Body of pancreas (tissue), 4 donors: ENCODE data around the gene ASIC5. TPM values are rescaled to one million over a fixed set of nuclear protein-coding genes. Genes with fewer than 3 reads are reported as not detected.
A peak's percentile ranks its signal among the peaks of the same experiment; 100 is the strongest.

Source experiments
- ATAC-seq: fragments of 150-250 bp; one replicate; pipeline ENCODE4 v1.9.1; 2016
- DNase-seq, 4 donors: peaks; one replicate each; pipeline ENCODE4 v3.0.0-alpha.2; 2019
- H3K27ac ChIP-seq, 4 donors: fragments of 200-600 bp; sonication (generic); 1 replicate in 3 of 4; 2 replicates in 1 of 4; pipeline versions ENCODE4 v1.5.1 to v1.6.1; 2016 to 2019; ENCODE audit warnings: mild to moderate bottlenecking in 1 of 4, mixed read lengths in 1 of 4, moderate library complexity in 1 of 4
- H3K27me3 ChIP-seq, 2 donors: fragments of 200-600 bp; sonication (generic); one replicate each; pipeline ENCODE4 v1.6.0; 2016; ENCODE audit warnings: mild to moderate bottlenecking in 1 of 2
- H3K36me3 ChIP-seq, 2 donors: fragments of 200-600 bp; sonication (generic); replicated peaks in 1 of 2; 2 replicates each; pipeline ENCODE4 v1.5.1; 2016; ENCODE audit warnings: low read depth in 2 of 2; ENCODE audit not compliant: insufficient read depth in 1 of 2
- H3K4me1 ChIP-seq: fragments of 200-600 bp; sonication (generic); one replicate; pipeline ENCODE4 v1.6.0; 2016
- H3K4me3 ChIP-seq, 2 donors: fragments of 200-600 bp; sonication (generic); 1 replicate in 1 of 2; 2 replicates in 1 of 2; pipeline ENCODE4 v1.5.1; 2016 to 2019
- H3K9me3 ChIP-seq, 3 donors: fragments of 200-600 bp; sonication (generic); 1 replicate in 2 of 3; 2 replicates in 1 of 3; pipeline ENCODE4 v1.5.1; 2016
- POLR2A ChIP-seq, 3 donors: fragments of 450-650 bp; IDR thresholded peaks; one replicate each; pipeline ENCODE4 v1.6.1; 2016; ENCODE audit warnings: antibody characterized with exemption in 3 of 3, mild to moderate bottlenecking in 2 of 3
- WGBS, 2 donors: methylation state at CpG; one replicate each; pipeline ENCODE4 v1.1.5; 2017; 5-methylcytosine and 5-hydroxymethylcytosine counted together
- intact Hi-C: fragments of 100-400 bp; cut with DNase I; formaldehyde crosslinking; loops from one replicate; pipeline ENCODE4 v1.15.1; 2023
- total RNA-seq, 2 donors: library from RNA; depleted of rRNA; stranded (reverse); fragments of >200 nt; gene quantifications; one replicate each; pipeline ENCODE4 v1.1.0, GENCODE V29; 2016
- TF ChIP-seq, protein P1 (sequence below), 7 experiments: fragments of 450-650 bp in 4 of 7; fragments of 200-600 bp in 3 of 7; sonication (generic) in 3 of 7; IDR thresholded peaks; one replicate each; pipeline ENCODE4 v1.5.1; 2016 to 2019; ENCODE audit warnings: antibody characterized with exemption in 7 of 7

ASIC5 gene
- total RNA-seq, 2 donors from 2014 or later: not detected

DNA sequence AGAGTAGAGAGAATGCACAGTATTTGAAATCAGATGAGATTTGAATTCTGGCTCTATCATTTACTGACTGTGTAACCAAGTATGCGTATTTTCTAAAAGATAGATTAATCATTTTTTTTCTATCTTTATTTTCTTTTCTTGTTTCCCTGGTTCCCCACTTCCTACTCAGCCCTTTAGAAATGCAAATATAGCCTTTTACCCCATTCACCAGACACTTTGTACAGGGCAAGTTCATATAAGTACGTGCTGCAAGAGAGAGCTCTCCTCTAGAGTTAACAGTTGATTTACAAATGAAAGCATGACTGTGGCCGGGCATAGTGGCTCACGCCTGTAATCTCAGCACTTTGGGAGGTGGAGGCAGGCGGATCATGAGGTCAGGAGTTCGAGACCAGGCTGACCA is 19.6 kb upstream of the ASIC5 start:
- intact Hi-C loops: no loop called here

DNA sequence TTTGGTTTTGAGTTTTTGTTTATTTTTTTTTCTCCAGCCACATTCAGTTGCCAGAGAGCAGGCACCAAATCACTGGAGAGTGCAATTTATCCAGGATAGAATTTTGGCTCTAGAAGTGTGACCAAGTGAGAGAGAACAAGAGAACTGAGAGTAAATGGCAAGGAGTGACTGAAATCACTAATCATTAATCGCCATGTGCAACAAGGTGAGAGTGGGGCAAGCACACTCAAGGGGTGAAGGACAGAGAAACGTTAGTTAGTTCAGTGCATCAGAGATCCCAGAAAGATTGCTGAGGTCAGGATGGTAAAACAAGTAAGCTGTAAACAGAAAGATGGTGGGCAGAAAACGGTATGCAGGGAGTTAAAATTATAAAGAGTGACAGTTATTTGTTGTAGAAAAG is 17.8 kb upstream of the ASIC5 start:
- Histone ChIP-seq H3K27me3 (no peaks in the 10 kb centered on the region), H3K36me3 (no peaks in the 10 kb centered on the region), H3K4me1 (peaks cover 8% of the 10 kb centered on the region), H3K27ac (no peak overlapping the region), H3K9me3 (no peaks in the 10 kb centered on the region), H3K4me3 (no peak overlapping the region)
- 50 to 61% methylated on average over 3 of the region's 3 CpGs for WGBS, 2 donors
- ATAC-seq (no peak), DNase-seq (no peak)
- TF ChIP-seq POLR2A (IDR thresholded peaks at IDR 0.05): no peak
- TF ChIP-seq, protein P1, sequence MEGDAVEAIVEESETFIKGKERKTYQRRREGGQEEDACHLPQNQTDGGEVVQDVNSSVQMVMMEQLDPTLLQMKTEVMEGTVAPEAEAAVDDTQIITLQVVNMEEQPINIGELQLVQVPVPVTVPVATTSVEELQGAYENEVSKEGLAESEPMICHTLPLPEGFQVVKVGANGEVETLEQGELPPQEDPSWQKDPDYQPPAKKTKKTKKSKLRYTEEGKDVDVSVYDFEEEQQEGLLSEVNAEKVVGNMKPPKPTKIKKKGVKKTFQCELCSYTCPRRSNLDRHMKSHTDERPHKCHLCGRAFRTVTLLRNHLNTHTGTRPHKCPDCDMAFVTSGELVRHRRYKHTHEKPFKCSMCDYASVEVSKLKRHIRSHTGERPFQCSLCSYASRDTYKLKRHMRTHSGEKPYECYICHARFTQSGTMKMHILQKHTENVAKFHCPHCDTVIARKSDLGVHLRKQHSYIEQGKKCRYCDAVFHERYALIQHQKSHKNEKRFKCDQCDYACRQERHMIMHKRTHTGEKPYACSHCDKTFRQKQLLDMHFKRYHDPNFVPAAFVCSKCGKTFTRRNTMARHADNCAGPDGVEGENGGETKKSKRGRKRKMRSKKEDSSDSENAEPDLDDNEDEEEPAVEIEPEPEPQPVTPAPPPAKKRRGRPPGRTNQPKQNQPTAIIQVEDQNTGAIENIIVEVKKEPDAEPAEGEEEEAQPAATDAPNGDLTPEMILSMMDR (IDR thresholded peaks at IDR 0.05): no peak
- intact Hi-C loops: no loop called here

More for the DNA sequence above, 19.6 kb upstream of the ASIC5 start:
- H3K27me3 ChIP-seq: no peaks in the 10 kb centered on the region
- peaks cover 11% of the 10 kb centered on the region for H3K4me1 ChIP-seq
- no peak overlapping the region for H3K4me3 ChIP-seq
- TF ChIP-seq, protein P1 (IDR thresholded peaks at IDR 0.05): no peak
- TF ChIP-seq POLR2A (IDR thresholded peaks at IDR 0.05): no peak
- no peak for DNase-seq
- 46 to 49% methylated on average over 6 of the region's 6 CpGs for WGBS, 2 donors
- no peaks in the 10 kb centered on the region for H3K36me3 ChIP-seq
- ATAC-seq: no peak
- H3K27ac ChIP-seq: no peak overlapping the region
- no peaks in the 10 kb centered on the region for H3K9me3 ChIP-seq

DNA sequence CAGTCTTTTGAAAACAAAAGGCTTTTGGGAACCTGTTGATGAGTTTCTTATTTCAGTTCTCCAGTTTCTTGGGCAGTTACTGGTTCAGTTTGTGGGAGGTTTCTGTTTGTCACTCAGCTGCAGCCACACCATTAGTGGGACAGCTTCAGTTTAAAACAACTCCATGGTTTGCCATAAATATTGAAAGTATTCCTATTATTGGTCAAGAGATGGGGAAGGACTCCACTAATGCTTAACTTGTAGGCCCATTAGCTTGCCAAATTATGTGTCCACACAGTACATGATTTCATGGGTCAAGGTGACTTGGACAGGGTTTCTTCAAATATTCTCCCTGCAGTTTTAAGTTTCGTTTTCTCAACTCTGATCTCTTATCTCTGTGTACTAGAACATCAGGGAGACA is 15.5 kb upstream of the ASIC5 start:
- TF ChIP-seq, protein P1 (IDR thresholded peaks at IDR 0.05): no peak
- no peak for TF ChIP-seq POLR2A (IDR thresholded peaks at IDR 0.05)
- H3K4me3 ChIP-seq: no peak overlapping the region
- ATAC-seq (peak; percentile 96), DNase-seq (peak in 2 of 4 donors; percentile 13 to 54)
- peaks cover 6% of the 10 kb centered on the region for H3K4me1 ChIP-seq
- no peaks in the 10 kb centered on the region for H3K27me3 ChIP-seq
- WGBS, 2 donors: 10 to 23% methylated on average over 1 of the region's 1 CpG
- no peaks in the 10 kb centered on the region for H3K9me3 ChIP-seq
- intact Hi-C loops: no loop called here
- peak overlapping the region in 3 of 4 donors; percentile 52 to 76 (median 69) for H3K27ac ChIP-seq
- H3K36me3 ChIP-seq: no peaks in the 10 kb centered on the region

GRCh38 chr4:155879767-155880166 is 13.7 kb upstream of the ASIC5 start:
- intact Hi-C loops: no loop called here
- Histone ChIP-seq H3K9me3 (no peaks in the 10 kb centered on the region), H3K27ac (no peak overlapping the region), H3K4me3 (no peak overlapping the region), H3K27me3 (no peaks in the 10 kb centered on the region), H3K4me1 (peaks cover 6% of the 10 kb centered on the region), H3K36me3 (no peaks in the 10 kb centered on the region)
- TF ChIP-seq, protein P1 (IDR thresholded peaks at IDR 0.05): no peak
- TF ChIP-seq POLR2A (IDR thresholded peaks at IDR 0.05): no peak
- DNase-seq (no peak), ATAC-seq (no peak)

- 26 to 33% methylated on average over 2 of the region's 2 CpGs for WGBS, 2 donors
- no peak for TF ChIP-seq POLR2A (IDR thresholded peaks at IDR 0.05)
- TF ChIP-seq, protein P1 (IDR thresholded peaks at IDR 0.05): no peak
- intact Hi-C loops: no loop called here
Measured at GRCh38 chr4:155878611-155879010, 12.5 kb upstream of the ASIC5 start.

More at GRCh38 chr4:155878611-155879010, 12.5 kb upstream of the ASIC5 start:
- no peak overlapping the region for H3K27ac ChIP-seq
- H3K36me3 ChIP-seq: no peaks in the 10 kb centered on the region
- DNase-seq (no peak), ATAC-seq (no peak)
- no peak overlapping the region for H3K4me3 ChIP-seq
- H3K27me3 ChIP-seq: no peaks in the 10 kb centered on the region
- no peaks in the 10 kb centered on the region for H3K9me3 ChIP-seq
- H3K4me1 ChIP-seq: peaks cover 6% of the 10 kb centered on the region
